Lower lobe of right lung (tissue), 2 donors: ENCODE measurements around the gene ADGRL4. TPM values are rescaled to one million over a fixed set of nuclear protein-coding genes. Genes with fewer than 3 reads are reported as not detected.

Source experiments
- ATAC-seq, 2 donors: fragments of 200-7000 bp; cut with Tn5 transposase; one replicate each; pipeline ENCODE4 v1.9.1; 2020 to 2022; ENCODE audit warnings: mild to moderate bottlenecking in 2 of 2, moderate library complexity in 2 of 2
- DNase-seq: peaks from one replicate; pipeline ENCODE4 v3.0.0-alpha.2; 2020
- H3K27ac ChIP-seq: fragments of 200-600 bp; one replicate; pipeline ENCODE4 v1.8.0; 2022
- H3K27me3 ChIP-seq: fragments of 200-600 bp; one replicate; pipeline ENCODE4 v1.8.0; 2022; ENCODE audit warnings: low read depth
- H3K36me3 ChIP-seq: fragments of 200-600 bp; one replicate; pipeline ENCODE4 v1.8.0; 2022; ENCODE audit warnings: mild to moderate bottlenecking
- H3K4me1 ChIP-seq: fragments of 200-600 bp; one replicate; pipeline ENCODE4 v1.8.0; 2022
- H3K4me3 ChIP-seq: fragments of 200-600 bp; one replicate; pipeline ENCODE4 v1.8.0; 2022; ENCODE audit warnings: mild to moderate bottlenecking
- H3K9me3 ChIP-seq: fragments of 200-600 bp; one replicate; pipeline ENCODE4 v1.8.0; 2022
- intact Hi-C: fragments of 100-400 bp; cut with DNase I; formaldehyde crosslinking; loops from one replicate; pipeline ENCODE4 v1.11.0; 2022
- total RNA-seq: library from RNA; stranded (reverse); fragmentation: NEBNext Ultra II Directional; extraction: Animal tissue kit (Norgen Biotek cat#: 25700); gene quantifications from one replicate; pipeline ENCODE4 v1.2.1, GENCODE V29; 2021
- TF ChIP-seq, protein P1 (sequence below): fragments of 200-600 bp; IDR thresholded peaks from one replicate; pipeline ENCODE4 v1.8.0; 2022; ENCODE audit warnings: antibody characterized with exemption, mild to moderate bottlenecking
- donor health status: DM: no; HTN: yes; CAD: no; lungs with severe emphysema.

Gene ADGRL4
- total RNA-seq, 1 donor from 2014 or later, result 18.8 TPM

DNA sequence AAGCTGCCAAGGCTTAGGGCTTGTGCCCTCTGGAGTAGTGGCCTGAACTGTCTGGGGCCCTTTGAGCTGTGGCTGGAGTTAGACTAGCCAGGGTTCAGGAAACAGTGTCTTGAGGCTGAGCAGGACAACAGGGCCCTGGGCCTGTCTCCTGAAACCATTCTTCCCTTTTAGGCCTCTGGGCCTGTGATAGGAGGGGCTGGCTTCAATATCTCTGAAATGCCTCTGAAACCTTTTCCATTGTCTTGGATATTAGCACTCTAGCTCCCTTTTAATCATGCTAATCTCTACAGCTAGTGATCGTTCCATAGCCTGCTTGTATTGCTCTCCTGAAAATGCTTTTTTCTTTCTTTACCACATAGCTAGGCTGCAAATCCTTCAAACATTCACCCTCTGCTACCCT is 135.3 kb downstream of the ADGRL4 start:
- intact Hi-C loops, result no loop called here

DNA sequence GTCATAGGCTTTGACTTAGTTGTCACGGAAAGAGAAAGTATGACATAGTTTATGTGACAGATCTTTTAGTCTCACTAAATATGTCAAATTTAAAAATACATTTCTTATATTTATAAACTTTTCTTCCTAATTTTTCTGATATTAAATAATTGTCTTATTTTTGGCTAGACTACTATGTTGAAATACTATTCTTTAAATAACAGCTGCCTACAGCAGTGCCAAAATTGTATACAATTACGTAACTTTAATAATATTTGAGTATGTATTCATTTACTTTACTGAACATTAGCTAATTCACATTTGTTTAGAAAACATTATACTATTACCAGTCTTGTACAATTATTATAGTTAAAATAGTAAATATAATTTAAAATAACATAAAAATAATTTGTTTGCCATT is 137.4 kb downstream of the ADGRL4 start:
- DNase-seq (no peak), ATAC-seq (no peak)
- H3K9me3 ChIP-seq, result no peaks in the 10 kb centered on the region
- intact Hi-C loops, result no loop called here
- no peak overlapping the region for H3K4me3 ChIP-seq
- TF ChIP-seq, protein P1, sequence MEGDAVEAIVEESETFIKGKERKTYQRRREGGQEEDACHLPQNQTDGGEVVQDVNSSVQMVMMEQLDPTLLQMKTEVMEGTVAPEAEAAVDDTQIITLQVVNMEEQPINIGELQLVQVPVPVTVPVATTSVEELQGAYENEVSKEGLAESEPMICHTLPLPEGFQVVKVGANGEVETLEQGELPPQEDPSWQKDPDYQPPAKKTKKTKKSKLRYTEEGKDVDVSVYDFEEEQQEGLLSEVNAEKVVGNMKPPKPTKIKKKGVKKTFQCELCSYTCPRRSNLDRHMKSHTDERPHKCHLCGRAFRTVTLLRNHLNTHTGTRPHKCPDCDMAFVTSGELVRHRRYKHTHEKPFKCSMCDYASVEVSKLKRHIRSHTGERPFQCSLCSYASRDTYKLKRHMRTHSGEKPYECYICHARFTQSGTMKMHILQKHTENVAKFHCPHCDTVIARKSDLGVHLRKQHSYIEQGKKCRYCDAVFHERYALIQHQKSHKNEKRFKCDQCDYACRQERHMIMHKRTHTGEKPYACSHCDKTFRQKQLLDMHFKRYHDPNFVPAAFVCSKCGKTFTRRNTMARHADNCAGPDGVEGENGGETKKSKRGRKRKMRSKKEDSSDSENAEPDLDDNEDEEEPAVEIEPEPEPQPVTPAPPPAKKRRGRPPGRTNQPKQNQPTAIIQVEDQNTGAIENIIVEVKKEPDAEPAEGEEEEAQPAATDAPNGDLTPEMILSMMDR, result no peak
- no peaks in the 10 kb centered on the region for H3K4me1 ChIP-seq
- H3K27ac ChIP-seq, result no peak overlapping the region
- no peaks in the 10 kb centered on the region for H3K27me3 ChIP-seq
- no peaks in the 10 kb centered on the region for H3K36me3 ChIP-seq

More for the DNA sequence above, 135.3 kb downstream of the ADGRL4 start:
- TF ChIP-seq, protein P1, result no peak
- DNase-seq, result no peak
- Histone ChIP-seq H3K36me3 (no peaks in the 10 kb centered on the region), H3K27ac (no peak overlapping the region), H3K27me3 (no peaks in the 10 kb centered on the region), H3K9me3 (no peaks in the 10 kb centered on the region), H3K4me3 (no peak overlapping the region), H3K4me1 (no peaks in the 10 kb centered on the region)
- ATAC-seq, result no peak

DNA sequence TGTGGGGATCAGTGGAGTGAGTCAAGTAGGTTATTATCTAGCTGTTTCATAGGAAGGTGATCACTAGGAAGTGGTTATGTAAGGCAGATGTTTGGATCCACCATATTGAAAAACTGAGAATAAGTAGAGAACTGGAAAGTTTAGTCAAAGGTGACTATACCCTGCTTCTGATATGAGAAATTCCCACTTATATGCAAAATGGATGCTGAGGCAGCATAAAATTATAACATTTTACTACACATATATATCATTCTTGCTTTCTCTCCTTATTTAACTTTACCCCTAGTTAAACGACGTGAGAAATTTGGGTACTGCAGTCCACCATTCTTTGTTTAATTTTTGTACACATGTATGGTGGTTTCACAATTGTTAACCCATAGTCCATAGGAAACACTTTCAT is 142.4 kb downstream of the ADGRL4 start:
- intact Hi-C loops, result no loop called here
- no peak for ATAC-seq
- Histone ChIP-seq H3K27ac (no peak overlapping the region), H3K4me1 (no peaks in the 10 kb centered on the region), H3K27me3 (no peaks in the 10 kb centered on the region), H3K4me3 (no peak overlapping the region), H3K9me3 (no peaks in the 10 kb centered on the region), H3K36me3 (no peaks in the 10 kb centered on the region)
- no peak for DNase-seq
- TF ChIP-seq, protein P1, result no peak

DNA sequence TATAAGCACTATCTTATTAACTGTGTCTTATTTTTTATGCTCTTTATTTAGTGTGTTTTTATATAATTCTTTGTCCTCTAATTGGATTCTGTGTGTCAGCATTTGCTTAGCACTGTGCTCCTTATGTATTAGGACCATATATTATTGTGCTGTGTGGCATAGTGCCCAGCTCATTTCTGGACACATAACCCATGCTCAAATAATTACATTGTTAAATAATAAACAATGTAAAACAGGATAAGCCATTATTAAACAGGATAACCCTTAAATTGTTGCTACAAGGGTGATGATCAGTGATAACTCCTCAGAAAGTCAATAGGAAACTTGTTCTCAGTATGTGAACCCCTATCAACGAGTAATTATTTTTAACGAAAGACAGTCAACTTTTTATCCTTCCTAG is 150.4 kb downstream of the ADGRL4 start:
- Histone ChIP-seq H3K36me3 (no peaks in the 10 kb centered on the region), H3K4me1 (no peaks in the 10 kb centered on the region), H3K27me3 (no peaks in the 10 kb centered on the region), H3K27ac (no peak overlapping the region), H3K9me3 (no peaks in the 10 kb centered on the region), H3K4me3 (no peak overlapping the region)
- TF ChIP-seq, protein P1, result no peak
- DNase-seq, result no peak
- intact Hi-C loops, result no loop called here
- no peak for ATAC-seq

DNA sequence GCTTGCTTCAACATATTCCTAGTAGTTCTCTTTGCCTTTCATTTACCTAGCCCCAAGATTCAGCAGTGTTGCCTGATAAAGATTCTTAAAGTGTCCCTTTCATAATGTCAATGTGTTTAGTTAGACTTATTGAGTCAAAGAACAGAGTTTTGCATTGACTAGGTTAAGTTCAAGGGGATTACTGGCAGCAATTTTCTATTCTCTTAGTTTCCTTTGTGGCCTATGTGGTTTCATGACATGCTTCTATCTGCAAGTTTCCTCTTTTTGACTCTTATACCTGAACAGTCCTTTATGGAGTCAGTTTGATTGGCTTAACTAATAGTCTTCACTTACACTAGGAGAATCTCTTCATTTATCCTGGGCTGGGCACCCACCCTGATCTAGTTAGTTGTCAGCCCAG is 151.3 kb downstream of the ADGRL4 start:
- ATAC-seq (no peak), DNase-seq (no peak)
- no peaks in the 10 kb centered on the region for H3K27me3 ChIP-seq
- H3K4me3 ChIP-seq, result no peak overlapping the region
- H3K27ac ChIP-seq, result no peak overlapping the region
- H3K4me1 ChIP-seq, result no peaks in the 10 kb centered on the region
- intact Hi-C loops, result no loop called here
- no peaks in the 10 kb centered on the region for H3K36me3 ChIP-seq
- TF ChIP-seq, protein P1, result no peak
- H3K9me3 ChIP-seq, result no peaks in the 10 kb centered on the region

DNA sequence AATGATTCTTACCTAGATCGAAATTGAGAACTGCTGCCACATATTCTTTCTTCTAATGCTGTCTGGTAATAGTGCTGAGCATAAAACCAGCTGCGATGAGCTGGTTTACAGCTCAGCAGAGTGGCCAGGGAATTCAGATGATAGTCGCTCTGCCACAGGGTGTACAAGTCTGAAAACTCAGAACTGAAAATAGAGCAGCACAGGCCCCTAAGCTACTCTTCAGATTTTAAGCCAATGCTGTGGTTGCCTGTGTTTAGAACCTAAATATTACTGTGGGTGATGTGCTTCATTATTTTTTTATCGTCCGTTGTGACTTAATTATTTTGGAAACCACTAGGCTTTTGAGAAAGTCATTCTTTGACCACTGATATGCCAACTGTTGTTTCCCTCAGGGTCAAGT is 152.0 kb downstream of the ADGRL4 start:
- TF ChIP-seq, protein P1, result no peak
- no peak overlapping the region for H3K27ac ChIP-seq

More for the DNA sequence above, 152.0 kb downstream of the ADGRL4 start:
- Histone ChIP-seq H3K27me3 (no peaks in the 10 kb centered on the region), H3K9me3 (no peaks in the 10 kb centered on the region), H3K4me3 (no peak overlapping the region), H3K4me1 (no peaks in the 10 kb centered on the region), H3K36me3 (no peaks in the 10 kb centered on the region)
- no peak for ATAC-seq
- intact Hi-C loops, result no loop called here
- no peak for DNase-seq
